ENCODE data around the gene PKIG.
A peak's percentile ranks its signal among the peaks of the same experiment; 100 is the strongest.

The PKIG gene

GRCh38 chr20:44543358-44543757 is 39.0 kb upstream of the PKIG start:
- Histone ChIP-seq H3K4me3 (replicated peaks; ENCODE audit: insufficient read depth, low read length) (no peak overlapping the region), H3K27ac (replicated peaks) (peak overlapping the region; percentile 22; the same call in 1 of the 2 replicates), H3K27me3 (ENCODE audit: insufficient read depth, poor library complexity, severe bottlenecking) (no peaks in the 10 kb centered on the region)
- DNase-seq (ENCODE audit: low read depth in 1 of 2, low spot score in 1 of 2) = no peak
- TF ChIP-seq REST (IDR thresholded peaks at IDR 0.05; ENCODE audit: insufficient replicate concordance, low read depth) (no peak), SPI1 (IDR thresholded peaks at IDR 0.05; ENCODE audit: borderline replicate concordance, low read depth) (no peak), POLR2AphosphoS5 (IDR thresholded peaks at IDR 0.05; ENCODE audit: low read depth) (no peak), CTCF (IDR thresholded peaks at IDR 0.05; ENCODE audit: insufficient read depth, low read length) (no peak), GABPA (IDR thresholded peaks at IDR 0.05; ENCODE audit: low read depth) (no peak)

- TF ChIP-seq REST (IDR thresholded peaks at IDR 0.05; ENCODE audit: insufficient replicate concordance, low read depth) = no peak
- TF ChIP-seq POLR2AphosphoS5 (IDR thresholded peaks at IDR 0.05; ENCODE audit: low read depth) = no peak
- no peak for TF ChIP-seq GABPA (IDR thresholded peaks at IDR 0.05; ENCODE audit: low read depth)
- no peak for TF ChIP-seq CTCF (IDR thresholded peaks at IDR 0.05; ENCODE audit: insufficient read depth, low read length)
- TF ChIP-seq SPI1 (IDR thresholded peaks at IDR 0.05; ENCODE audit: borderline replicate concordance, low read depth) = no peak
- no peaks in the 10 kb centered on the region for H3K27me3 ChIP-seq (ENCODE audit: insufficient read depth, poor library complexity, severe bottlenecking)
- DNase-seq (ENCODE audit: low read depth in 1 of 2, low spot score in 1 of 2) = no peak
- H3K4me3 ChIP-seq (replicated peaks; ENCODE audit: insufficient read depth, low read length) = no peak overlapping the region
- H3K27ac ChIP-seq (replicated peaks) = no peak overlapping the region
These were observed 38.1 kb upstream of the PKIG start for GRCh38 chr20:44544263-44544662.

- TF ChIP-seq REST (IDR thresholded peaks at IDR 0.05; ENCODE audit: insufficient replicate concordance, low read depth) = no peak
- no peak for TF ChIP-seq SPI1 (IDR thresholded peaks at IDR 0.05; ENCODE audit: borderline replicate concordance, low read depth)
- TF ChIP-seq CTCF (IDR thresholded peaks at IDR 0.05; ENCODE audit: insufficient read depth, low read length) = no peak
- no peak for TF ChIP-seq GABPA (IDR thresholded peaks at IDR 0.05; ENCODE audit: low read depth)
- no peak for TF ChIP-seq POLR2AphosphoS5 (IDR thresholded peaks at IDR 0.05; ENCODE audit: low read depth)
- Histone ChIP-seq H3K27me3 (ENCODE audit: insufficient read depth, poor library complexity, severe bottlenecking) (no peaks in the 10 kb centered on the region), H3K4me3 (replicated peaks; ENCODE audit: insufficient read depth, low read length) (no peak overlapping the region), H3K27ac (replicated peaks) (no peak overlapping the region)
- DNase-seq (ENCODE audit: low read depth in 1 of 2, low spot score in 1 of 2) = no peak
These were observed 35.0 kb upstream of the PKIG start for GRCh38 chr20:44547419-44547818.

Data from HL-60 (cell line).